HL-60 (cell line): ENCODE results near the gene SNX1.

Experiments
- TF ChIP-seq, protein P1 (sequence below): IDR thresholded peaks from one replicate; pipeline ENCODE4 v1.5.1; 2011; ENCODE audit warnings: low read length, control low read depth, inconsistent platforms; ENCODE audit not compliant: insufficient read depth
- TF ChIP-seq, protein P2 (sequence below): IDR thresholded peaks from 2 replicates; pipeline ENCODE4 v1.6.1; 2012; ENCODE audit warnings: low read depth; ENCODE audit not compliant: insufficient replicate concordance

DNA sequence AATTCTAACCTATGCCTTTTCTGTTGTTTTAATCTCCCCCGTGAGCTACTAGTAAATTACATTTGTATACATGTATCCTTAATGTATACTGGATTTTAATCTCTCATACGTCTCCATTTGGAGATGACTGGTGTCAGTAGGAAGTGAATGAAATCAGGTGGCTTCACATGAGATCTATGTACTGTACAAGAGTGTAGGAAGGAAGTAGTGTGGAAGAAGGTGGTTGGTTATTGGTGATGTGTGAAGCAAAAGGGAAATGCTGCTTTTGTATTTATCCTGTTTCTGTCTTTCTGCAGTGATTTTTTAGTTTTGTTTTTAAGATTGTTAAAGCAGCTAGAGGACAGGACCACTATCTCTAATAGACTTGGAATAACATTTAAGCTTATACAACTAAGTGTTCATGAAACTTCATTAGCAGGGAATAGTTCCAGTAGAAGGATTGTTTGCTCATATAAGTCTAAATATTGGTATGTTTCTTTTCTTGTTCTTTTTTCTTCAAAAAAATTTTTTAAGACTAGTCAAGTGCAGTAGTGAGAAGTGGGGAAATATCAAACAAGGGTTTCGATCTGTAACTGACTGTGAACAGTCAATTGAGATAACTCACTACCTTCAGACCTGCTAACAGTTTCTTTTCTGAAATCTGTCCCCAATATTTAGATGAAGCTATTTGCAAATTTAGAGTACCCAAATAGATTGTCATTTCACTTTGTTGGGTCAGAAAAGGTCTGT lies 15.3 kb downstream of the SNX1 start:
- TF ChIP-seq, protein P1, sequence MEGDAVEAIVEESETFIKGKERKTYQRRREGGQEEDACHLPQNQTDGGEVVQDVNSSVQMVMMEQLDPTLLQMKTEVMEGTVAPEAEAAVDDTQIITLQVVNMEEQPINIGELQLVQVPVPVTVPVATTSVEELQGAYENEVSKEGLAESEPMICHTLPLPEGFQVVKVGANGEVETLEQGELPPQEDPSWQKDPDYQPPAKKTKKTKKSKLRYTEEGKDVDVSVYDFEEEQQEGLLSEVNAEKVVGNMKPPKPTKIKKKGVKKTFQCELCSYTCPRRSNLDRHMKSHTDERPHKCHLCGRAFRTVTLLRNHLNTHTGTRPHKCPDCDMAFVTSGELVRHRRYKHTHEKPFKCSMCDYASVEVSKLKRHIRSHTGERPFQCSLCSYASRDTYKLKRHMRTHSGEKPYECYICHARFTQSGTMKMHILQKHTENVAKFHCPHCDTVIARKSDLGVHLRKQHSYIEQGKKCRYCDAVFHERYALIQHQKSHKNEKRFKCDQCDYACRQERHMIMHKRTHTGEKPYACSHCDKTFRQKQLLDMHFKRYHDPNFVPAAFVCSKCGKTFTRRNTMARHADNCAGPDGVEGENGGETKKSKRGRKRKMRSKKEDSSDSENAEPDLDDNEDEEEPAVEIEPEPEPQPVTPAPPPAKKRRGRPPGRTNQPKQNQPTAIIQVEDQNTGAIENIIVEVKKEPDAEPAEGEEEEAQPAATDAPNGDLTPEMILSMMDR = no peak
- TF ChIP-seq, protein P2, sequence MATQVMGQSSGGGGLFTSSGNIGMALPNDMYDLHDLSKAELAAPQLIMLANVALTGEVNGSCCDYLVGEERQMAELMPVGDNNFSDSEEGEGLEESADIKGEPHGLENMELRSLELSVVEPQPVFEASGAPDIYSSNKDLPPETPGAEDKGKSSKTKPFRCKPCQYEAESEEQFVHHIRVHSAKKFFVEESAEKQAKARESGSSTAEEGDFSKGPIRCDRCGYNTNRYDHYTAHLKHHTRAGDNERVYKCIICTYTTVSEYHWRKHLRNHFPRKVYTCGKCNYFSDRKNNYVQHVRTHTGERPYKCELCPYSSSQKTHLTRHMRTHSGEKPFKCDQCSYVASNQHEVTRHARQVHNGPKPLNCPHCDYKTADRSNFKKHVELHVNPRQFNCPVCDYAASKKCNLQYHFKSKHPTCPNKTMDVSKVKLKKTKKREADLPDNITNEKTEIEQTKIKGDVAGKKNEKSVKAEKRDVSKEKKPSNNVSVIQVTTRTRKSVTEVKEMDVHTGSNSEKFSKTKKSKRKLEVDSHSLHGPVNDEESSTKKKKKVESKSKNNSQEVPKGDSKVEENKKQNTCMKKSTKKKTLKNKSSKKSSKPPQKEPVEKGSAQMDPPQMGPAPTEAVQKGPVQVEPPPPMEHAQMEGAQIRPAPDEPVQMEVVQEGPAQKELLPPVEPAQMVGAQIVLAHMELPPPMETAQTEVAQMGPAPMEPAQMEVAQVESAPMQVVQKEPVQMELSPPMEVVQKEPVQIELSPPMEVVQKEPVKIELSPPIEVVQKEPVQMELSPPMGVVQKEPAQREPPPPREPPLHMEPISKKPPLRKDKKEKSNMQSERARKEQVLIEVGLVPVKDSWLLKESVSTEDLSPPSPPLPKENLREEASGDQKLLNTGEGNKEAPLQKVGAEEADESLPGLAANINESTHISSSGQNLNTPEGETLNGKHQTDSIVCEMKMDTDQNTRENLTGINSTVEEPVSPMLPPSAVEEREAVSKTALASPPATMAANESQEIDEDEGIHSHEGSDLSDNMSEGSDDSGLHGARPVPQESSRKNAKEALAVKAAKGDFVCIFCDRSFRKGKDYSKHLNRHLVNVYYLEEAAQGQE = no peak
